B cell (primary cell): Measurements from ENCODE around the gene DNMBP. TPM values are rescaled to one million over a fixed set of nuclear protein-coding genes. Genes with fewer than 3 reads are reported as not detected.

Experiments used
- ATAC-seq: fragments of 200-7000 bp; cut with Tn5 transposase; one replicate; pipeline ENCODE4 v1.10.0; 2021; ENCODE audit warnings: low read depth, mild to moderate bottlenecking, moderate number of reproducible peaks, moderate library complexity
- CTCF ChIA-PET: fragments of 350-600 bp; sonication (Branson Sonifier 250); formaldehyde crosslinking; loops from one replicate; lab custom pipeline; 2021; ENCODE audit warnings: antibody characterized with exemption, inconsistent platforms; lab: Charles Lee
- POLR2A ChIA-PET: fragments of 350-600 bp; sonication (Branson Sonifier 250); formaldehyde crosslinking; loops from one replicate; lab custom pipeline; 2021; ENCODE audit warnings: antibody characterized with exemption; lab: Charles Lee
- DNase-seq: peaks from one replicate; pipeline ENCODE4 v3.0.0; 2013
- H2AFZ ChIP-seq: 2 replicates; pipeline ENCODE4 v1.6.1; 2012; ENCODE audit warnings: mild to moderate bottlenecking, low read depth, low read length; ENCODE audit not compliant: insufficient read depth, poor library complexity, severe bottlenecking
- H3K27ac ChIP-seq, 2 donors: 1 replicate in 1 of 2; 2 replicates in 1 of 2; pipeline ENCODE4 v1.5.1; 2012 to 2013; ENCODE audit warnings: low read length in 2 of 2, mild to moderate bottlenecking in 2 of 2, moderate library complexity in 1 of 2
- H3K27me3 ChIP-seq, 4 experiments: fragments of 200-600 bp in 1 of 4; sonication (generic) in 1 of 4; replicated peaks in 1 of 4; 1 replicate in 2 of 4; 2 replicates in 2 of 4; pipeline versions ENCODE4 v1.6.1 to v1.7.0; 2013 to 2016; ENCODE audit warnings: low read length in 3 of 4, mild to moderate bottlenecking in 2 of 4, mixed read lengths in 1 of 4, moderate library complexity in 1 of 4; ENCODE audit not compliant: insufficient read depth in 4 of 4, control insufficient read depth in 3 of 4; ENCODE audit errors: control extremely low read depth in 1 of 4
- H3K36me3 ChIP-seq, 2 experiments: replicated peaks in 1 of 2; 1 replicate in 1 of 2; 2 replicates in 1 of 2; pipeline versions ENCODE4 v1.6.1 to v1.7.1; 2013; ENCODE audit warnings: low read length in 1 of 2; ENCODE audit not compliant: insufficient read depth in 2 of 2, control insufficient read depth in 1 of 2; ENCODE audit errors: control extremely low read depth in 1 of 2, extremely low read depth in 1 of 2
- H3K4me1 ChIP-seq, 2 donors: fragments of 200-600 bp in 1 of 2; sonication (generic) in 1 of 2; 1 replicate in 1 of 2; 2 replicates in 1 of 2; pipeline versions ENCODE4 v1.5.1 to v1.6.1; 2013 to 2017; ENCODE audit warnings: low read length in 2 of 2; ENCODE audit not compliant: control insufficient read depth in 2 of 2, insufficient read depth in 2 of 2
- H3K4me2 ChIP-seq: replicated peaks from 2 replicates; pipeline ENCODE3; 2012; ENCODE audit warnings: mild to moderate bottlenecking, low read depth, low read length; ENCODE audit not compliant: poor library complexity, severe bottlenecking
- H3K4me3 ChIP-seq, 5 experiments: fragments of 200-600 bp in 1 of 5; sonication (generic) in 1 of 5; 1 replicate in 3 of 5; 2 replicates in 2 of 5; pipeline versions ENCODE4 v1.5.1 to v1.7.0; 2011 to 2016; ENCODE audit warnings: low read length in 4 of 5, mild to moderate bottlenecking in 4 of 5, low read depth in 2 of 5, control low read depth in 1 of 5, moderate library complexity in 1 of 5; ENCODE audit not compliant: insufficient read depth in 1 of 5; ENCODE audit errors: control extremely low read depth in 1 of 5, extremely low read depth in 1 of 5
- H3K79me2 ChIP-seq: fragments of 200-600 bp; sonication (generic); one replicate; pipeline ENCODE4 v1.6.0; 2016; ENCODE audit warnings: low read length; ENCODE audit not compliant: control insufficient read depth, insufficient read depth
- H3K9ac ChIP-seq: fragments of 200-600 bp; sonication (generic); 2 replicates; pipeline ENCODE4 v1.6.1; 2017; ENCODE audit warnings: mild to moderate bottlenecking, low read length, moderate library complexity
- H3K9me3 ChIP-seq, 3 donors: one replicate each; pipeline versions ENCODE4 v1.6.1 to v1.7.1; 2013; ENCODE audit warnings: low read length in 2 of 3; ENCODE audit not compliant: control insufficient read depth in 2 of 3, insufficient read depth in 1 of 3; ENCODE audit errors: control extremely low read depth in 1 of 3
- H4K20me1 ChIP-seq: 2 replicates; pipeline ENCODE4 v1.6.0; 2012; ENCODE audit warnings: mild to moderate bottlenecking, low read length; ENCODE audit not compliant: insufficient read depth, control insufficient read depth, poor library complexity, severe bottlenecking
- H3K27ac Mint-ChIP-seq: one replicate; pipeline ENCODE4 v1.8.0; 2021; ENCODE audit warnings: mixed read lengths
- H3K27me3 Mint-ChIP-seq: one replicate; pipeline ENCODE4 v1.8.0; 2021; ENCODE audit warnings: mixed read lengths
- H3K4me1 Mint-ChIP-seq: one replicate; pipeline ENCODE4 v1.8.0; 2021; ENCODE audit warnings: mixed read lengths
- H3K4me3 Mint-ChIP-seq: one replicate; pipeline ENCODE4 v1.8.0; 2021; ENCODE audit warnings: mixed read lengths
- H3K9me3 Mint-ChIP-seq: one replicate; pipeline ENCODE4 v1.8.0; 2022; ENCODE audit warnings: mixed read lengths; ENCODE audit not compliant: insufficient read depth
- CTCF ChIP-seq: fragments of 200-600 bp; IDR thresholded peaks from one replicate; pipeline ENCODE4 v1.8.0; 2022; ENCODE audit warnings: antibody characterized with exemption, mild to moderate bottlenecking
- EZH2 ChIP-seq: IDR thresholded peaks from 2 replicates; pipeline ENCODE4 v1.6.1; 2012; ENCODE audit warnings: borderline replicate concordance, low read depth, mild to moderate bottlenecking, moderate library complexity, low read length; ENCODE audit not compliant: insufficient read depth, poor library complexity, severe bottlenecking
- WGBS: methylation state at CpG from one replicate; pipeline ENCODE4 v1.1.5; 2013; ENCODE audit warnings: missing lambda C conversion rate; ENCODE audit not compliant: insufficient coverage; 5-methylcytosine and 5-hydroxymethylcytosine counted together
- intact Hi-C: fragments of 100-400 bp; cut with micrococcal nuclease; formaldehyde crosslinking; loops from one replicate; pipeline ENCODE4 v1.10.0; 2022
- polyA plus RNA-seq: library from polyadenylated mRNA; depleted of rRNA; stranded (reverse); fragments of >200 nt; gene quantifications from 2 replicates; pipeline ENCODE4 v1.2.3, GENCODE V29; 2012
- total RNA-seq, 2 donors: library from RNA; stranded (reverse); fragments of 120-200 nt in 1 of 2; gene quantifications; 1 replicate in 1 of 2; 2 replicates in 1 of 2; pipeline versions ENCODE4 v1.2.3 to v1.2.4, GENCODE V29; 2013 to 2022

DNMBP gene
- total and polyA plus RNA-seq, 2 donors (not counting 1 experiment from before 2014, with no cell fraction given), result 12.8 to 22.6 TPM

GRCh38 chr10:99999319-100000108 lies 10.2 kb downstream of the DNMBP start:
- Histone ChIP-seq H3K79me2 (peaks cover 97% of the 10 kb centered on the region), H3K36me3 (peaks cover 0 to 3% of the 10 kb centered on the region in 2 experiments)
- WGBS, result 100% methylated on average over 3 of the region's 8 CpGs

More at GRCh38 chr10:99999319-100000108, 10.2 kb downstream of the DNMBP start:
- ATAC-seq, result no peak
- Histone ChIP-seq H3K4me2 (no peak overlapping the region), H2AFZ (no peak overlapping the region), H3K27ac (no peak overlapping the region), H3K27me3 (no peaks in the 10 kb centered on the region), H3K4me3 (no peak overlapping the region), H3K4me1 (peaks cover 11 to 16% of the 10 kb centered on the region in 2 donors), H3K9ac (no peak overlapping the region), H4K20me1 (peaks cover 21% of the 10 kb centered on the region), H3K9me3 (peaks cover 0 to 4% (median 0%) of the 10 kb centered on the region in 3 donors)
- TF ChIP-seq CTCF (no peak), EZH2 (no peak)
- Mint-ChIP-seq H3K9me3 (no peaks in the 10 kb centered on the region), H3K27ac (no peak overlapping the region), H3K27me3 (no peaks in the 10 kb centered on the region), H3K4me3 (no peak overlapping the region), H3K4me1 (peaks cover 44% of the 10 kb centered on the region)
- intact Hi-C loops, result no loop called here
- POLR2A ChIA-PET, result no interaction called here
- DNase-seq, result no peak
- CTCF ChIA-PET, result interaction anchor here (0.8 to 3.3 kb wide), 3 partner anchors 9 to 154 kb away, joined by 3 to 28 read pairs (median 5); partner anchors contain the start of gene DNMBP
